OCI-LY1 (cell line): ENCODE measurements around the gene FSTL3.

Experiments
- CTCF ChIP-seq: fragments of 200-600 bp; sonication (generic), shearing (Covaris generic); IDR thresholded peaks from 2 replicates; pipeline ENCODE4 v1.5.1; 2017; ENCODE audit warnings: mild to moderate bottlenecking, antibody characterized with exemption, low read length, moderate library complexity, mixed read lengths
- EZH2 ChIP-seq: fragments of 200-600 bp; sonication (generic), shearing (Covaris generic); IDR thresholded peaks from 2 replicates; pipeline ENCODE4 v1.8.0; 2017; ENCODE audit warnings: borderline replicate concordance, mixed run types, mild to moderate bottlenecking, antibody characterized with exemption, low read length, moderate library complexity, mixed read lengths

GRCh38 chr19:732148-733069, 56.2 kb downstream of the FSTL3 start:
- TF ChIP-seq CTCF (no peak), EZH2 (no peak)
